Type B pancreatic cell (in vitro differentiated cells): ENCODE data around the gene GNGT2. TPM values are rescaled to one million over a fixed set of nuclear protein-coding genes. Genes with fewer than 3 reads are reported as not detected.

Experiments
- DNase-seq: peaks from one replicate; pipeline ENCODE4 v3.0.0; 2021; ENCODE audit warnings: mixed read lengths; ENCODE audit not compliant: unreplicated experiment; ENCODE audit errors: extremely low spot score
- H3K27ac Mint-ChIP-seq: 2 replicates; pipeline ENCODE4 v1.8.0; 2021; ENCODE audit warnings: mild to moderate bottlenecking, mixed read lengths
- H3K27me3 Mint-ChIP-seq: 2 replicates; pipeline ENCODE4 v1.8.0; 2021; ENCODE audit warnings: mixed read lengths
- H3K36me3 Mint-ChIP-seq: 2 replicates; pipeline ENCODE4 v1.8.0; 2021; ENCODE audit warnings: mixed read lengths
- H3K4me1 Mint-ChIP-seq: one replicate; pipeline ENCODE4 v1.8.0; 2021; ENCODE audit warnings: mixed read lengths; ENCODE audit not compliant: unreplicated experiment
- H3K4me3 Mint-ChIP-seq: 2 replicates; pipeline ENCODE4 v1.8.0; 2021; ENCODE audit warnings: mild to moderate bottlenecking, mixed read lengths
- H3K9me3 Mint-ChIP-seq: 2 replicates; pipeline ENCODE4 v1.8.0; 2021; ENCODE audit warnings: mixed read lengths
- total RNA-seq: library from RNA; stranded (reverse); gene quantifications from 2 replicates; pipeline ENCODE4 v1.2.1, GENCODE V29; 2021; ENCODE audit warnings: low replicate concordance
- TF ChIP-seq, protein P1 (sequence below): fragments of 200-600 bp; sonication (generic); conservative IDR thresholded peaks from 2 replicates; pipeline ENCODE4 v1.5.0; 2021; ENCODE audit warnings: antibody characterized with exemption, mild to moderate bottlenecking

The GNGT2 gene
- total RNA-seq, 1 donor from 2014 or later: 0.34 TPM

DNA sequence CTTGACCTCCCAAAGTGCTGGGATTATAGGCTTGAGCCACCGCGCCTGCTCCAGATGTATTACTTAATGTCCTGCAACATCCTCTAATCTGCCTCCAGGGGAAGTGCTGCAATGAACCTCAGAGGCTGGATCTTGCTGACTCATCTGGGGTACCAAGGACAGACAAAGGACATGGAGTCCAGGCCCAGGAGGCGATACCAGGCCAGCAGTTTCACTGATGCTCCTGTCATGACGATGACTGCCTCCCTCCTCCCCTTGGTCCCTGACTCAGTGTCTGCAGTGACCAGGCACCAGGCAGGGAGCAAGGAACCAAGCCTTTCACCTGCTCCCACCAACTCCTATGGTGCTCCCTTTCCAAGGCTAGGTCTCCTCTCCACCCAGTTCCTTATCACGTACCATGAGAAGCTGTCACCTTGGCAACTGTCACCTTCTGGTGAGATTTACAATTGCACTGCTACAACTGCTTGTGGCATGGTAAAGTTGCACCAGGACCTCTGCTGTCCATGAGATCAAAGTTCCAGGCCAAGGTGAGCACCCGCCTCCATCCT is 41.8 kb upstream of the GNGT2 start:
- TF ChIP-seq, protein P1, sequence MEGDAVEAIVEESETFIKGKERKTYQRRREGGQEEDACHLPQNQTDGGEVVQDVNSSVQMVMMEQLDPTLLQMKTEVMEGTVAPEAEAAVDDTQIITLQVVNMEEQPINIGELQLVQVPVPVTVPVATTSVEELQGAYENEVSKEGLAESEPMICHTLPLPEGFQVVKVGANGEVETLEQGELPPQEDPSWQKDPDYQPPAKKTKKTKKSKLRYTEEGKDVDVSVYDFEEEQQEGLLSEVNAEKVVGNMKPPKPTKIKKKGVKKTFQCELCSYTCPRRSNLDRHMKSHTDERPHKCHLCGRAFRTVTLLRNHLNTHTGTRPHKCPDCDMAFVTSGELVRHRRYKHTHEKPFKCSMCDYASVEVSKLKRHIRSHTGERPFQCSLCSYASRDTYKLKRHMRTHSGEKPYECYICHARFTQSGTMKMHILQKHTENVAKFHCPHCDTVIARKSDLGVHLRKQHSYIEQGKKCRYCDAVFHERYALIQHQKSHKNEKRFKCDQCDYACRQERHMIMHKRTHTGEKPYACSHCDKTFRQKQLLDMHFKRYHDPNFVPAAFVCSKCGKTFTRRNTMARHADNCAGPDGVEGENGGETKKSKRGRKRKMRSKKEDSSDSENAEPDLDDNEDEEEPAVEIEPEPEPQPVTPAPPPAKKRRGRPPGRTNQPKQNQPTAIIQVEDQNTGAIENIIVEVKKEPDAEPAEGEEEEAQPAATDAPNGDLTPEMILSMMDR: no peak
- no peak for DNase-seq
- Mint-ChIP-seq H3K4me1 (no peaks in the 10 kb centered on the region), H3K27ac (no peak overlapping the region), H3K27me3 (peaks cover 7% of the 10 kb centered on the region), H3K36me3 (no peaks in the 10 kb centered on the region), H3K9me3 (no peaks in the 10 kb centered on the region), H3K4me3 (no peak overlapping the region)

DNA sequence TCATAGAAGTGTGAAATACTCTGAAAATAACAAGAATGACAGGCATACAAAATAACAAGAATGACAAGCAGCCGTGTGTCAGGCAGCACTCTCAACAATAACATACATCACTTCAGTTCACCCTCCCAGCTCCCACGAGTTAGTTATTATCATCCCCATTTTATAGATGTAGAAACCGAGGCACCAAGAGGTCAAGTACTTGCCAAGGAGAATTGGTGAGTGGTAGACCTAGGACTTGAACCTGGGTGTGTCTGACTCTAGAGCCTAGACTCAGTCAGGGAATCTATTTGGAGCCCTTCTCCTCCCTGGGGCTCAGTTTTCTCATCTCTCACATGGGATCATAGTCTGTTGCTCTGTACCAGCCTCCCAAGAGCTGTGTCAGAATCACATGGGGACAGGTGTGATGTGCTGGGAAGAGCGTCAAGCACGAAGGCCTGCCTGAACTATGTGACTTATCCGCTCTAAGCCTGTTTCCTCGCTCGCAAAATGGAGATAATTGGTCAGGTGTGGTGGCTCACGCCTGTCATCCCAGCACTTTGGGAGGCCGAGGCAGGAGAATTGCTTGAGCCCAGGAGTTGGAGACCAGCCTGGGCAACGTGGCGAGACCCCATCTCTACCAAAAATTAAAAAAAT is 39.6 kb upstream of the GNGT2 start:
- DNase-seq: no peak
- Mint-ChIP-seq H3K9me3 (no peaks in the 10 kb centered on the region), H3K27ac (no peak overlapping the region), H3K4me3 (no peak overlapping the region), H3K27me3 (peaks cover 7% of the 10 kb centered on the region), H3K36me3 (no peaks in the 10 kb centered on the region), H3K4me1 (no peaks in the 10 kb centered on the region)
- TF ChIP-seq, protein P1: no peak

DNA sequence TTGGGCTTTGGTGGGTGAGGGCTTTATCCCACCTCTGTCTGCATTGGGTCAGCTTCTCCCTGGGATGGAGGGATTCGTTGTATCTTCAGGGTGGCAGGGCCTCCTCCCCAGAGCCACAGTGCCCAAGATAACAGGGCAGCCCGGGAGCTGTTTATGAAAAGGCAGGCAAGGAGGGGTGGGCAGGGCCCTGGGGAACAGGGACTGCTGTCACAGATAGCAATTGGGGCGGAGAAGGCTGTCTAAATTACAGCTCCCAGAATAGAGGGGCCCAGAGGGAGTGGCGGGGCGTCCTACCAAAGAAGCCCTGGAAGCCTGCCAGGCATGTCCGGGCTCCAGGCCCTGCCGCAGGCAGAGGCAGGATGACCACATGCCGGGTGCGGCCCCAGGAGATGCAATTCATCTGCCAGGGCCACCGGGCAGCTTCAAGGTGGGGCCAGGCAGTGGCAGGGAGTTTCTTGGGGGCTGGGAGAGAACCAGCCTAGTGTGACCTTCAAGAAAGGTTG is 39.0 kb upstream of the GNGT2 start:
- Mint-ChIP-seq H3K4me1 (no peaks in the 10 kb centered on the region), H3K27ac (no peak overlapping the region), H3K36me3 (no peaks in the 10 kb centered on the region), H3K27me3 (peaks cover 7% of the 10 kb centered on the region), H3K4me3 (no peak overlapping the region), H3K9me3 (no peaks in the 10 kb centered on the region)
- no peak for DNase-seq
- TF ChIP-seq, protein P1: no peak

DNA sequence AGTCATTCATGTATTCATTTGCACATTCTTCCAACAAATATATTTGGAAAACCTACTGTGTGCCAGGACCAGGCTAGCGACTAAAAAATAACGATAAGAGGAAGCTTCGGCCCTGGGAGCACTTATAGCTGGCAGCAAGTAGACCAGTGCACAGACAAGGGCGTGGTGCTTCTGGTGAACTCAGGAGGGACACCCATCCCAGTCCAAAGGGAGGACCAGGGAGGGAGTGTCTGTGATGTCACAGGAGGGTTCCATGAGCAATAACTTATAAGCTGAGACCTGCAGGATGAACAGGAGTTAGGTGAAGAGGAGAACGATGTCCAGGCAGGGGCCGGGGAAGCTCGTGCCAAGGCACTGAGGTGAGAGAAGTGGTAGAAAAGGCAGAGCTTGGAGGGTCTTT is 37.6 kb upstream of the GNGT2 start:
- no peak overlapping the region for H3K27ac Mint-ChIP-seq

DNA sequence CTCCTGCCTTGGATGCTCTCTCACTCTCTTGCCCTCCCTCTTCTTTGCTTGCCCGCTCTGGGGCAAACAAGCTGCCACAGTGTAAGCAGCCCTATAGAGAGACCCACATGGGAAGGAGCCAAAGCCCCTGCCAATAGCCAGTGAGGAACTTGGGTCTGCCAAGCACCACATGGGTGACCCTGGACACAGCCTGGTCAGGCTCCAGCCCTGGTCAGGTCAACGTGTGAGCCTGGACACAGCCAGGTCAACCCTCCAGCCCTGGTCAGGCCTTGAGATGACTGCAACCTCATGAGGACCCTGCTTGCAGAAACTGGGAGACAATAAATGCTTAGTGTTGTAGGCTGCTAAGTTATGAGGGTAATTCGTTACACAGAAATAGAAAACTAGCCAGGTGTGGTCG is 34.5 kb upstream of the GNGT2 start:
- no peaks in the 10 kb centered on the region for H3K36me3 Mint-ChIP-seq
- no peaks in the 10 kb centered on the region for H3K4me1 Mint-ChIP-seq
- no peak for DNase-seq
- no peak overlapping the region for H3K27ac Mint-ChIP-seq
- H3K27me3 Mint-ChIP-seq: peaks cover 3% of the 10 kb centered on the region
- H3K4me3 Mint-ChIP-seq: no peak overlapping the region
- TF ChIP-seq, protein P1: no peak
- H3K9me3 Mint-ChIP-seq: no peaks in the 10 kb centered on the region

More for the DNA sequence above, 37.6 kb upstream of the GNGT2 start:
- no peaks in the 10 kb centered on the region for H3K9me3 Mint-ChIP-seq
- H3K4me3 Mint-ChIP-seq: no peak overlapping the region
- no peaks in the 10 kb centered on the region for H3K4me1 Mint-ChIP-seq
- H3K36me3 Mint-ChIP-seq: no peaks in the 10 kb centered on the region
- DNase-seq: no peak
- H3K27me3 Mint-ChIP-seq: peaks cover 6% of the 10 kb centered on the region
- TF ChIP-seq, protein P1: no peak
